Natural killer cell (primary cell): Measurements from ENCODE around the gene IL17D. TPM values are rescaled to one million over a fixed set of nuclear protein-coding genes. Genes with fewer than 3 reads are reported as not detected.
A peak's percentile ranks its signal among the peaks of the same experiment; 100 is the strongest.

ENCODE experiments used
- ATAC-seq, 3 donors: fragments of 150-1000 bp in 2 of 3; fragments of 200-7000 bp in 1 of 3; cut with Tn5 transposase; 1 replicate in 1 of 3; 2 replicates in 2 of 3; pipeline ENCODE4 v1.10.0; 2021; ENCODE audit warnings: mild to moderate bottlenecking in 2 of 3, moderate library complexity in 2 of 3
- DNase-seq, 2 donors: peaks; one replicate each; pipeline versions ENCODE4 v3.0.0 to v3.0.0-alpha.2; 2013 to 2021; ENCODE audit warnings: mixed read lengths in 1 of 2
- H3K27ac ChIP-seq: one replicate; pipeline ENCODE4 v1.5.1; 2013; ENCODE audit warnings: mild to moderate bottlenecking, low read length
- H3K27me3 ChIP-seq: one replicate; pipeline ENCODE4 v1.6.1; 2013; ENCODE audit warnings: low read length; ENCODE audit not compliant: control insufficient read depth, insufficient read depth
- H3K36me3 ChIP-seq: one replicate; pipeline ENCODE4 v1.6.1; 2013; ENCODE audit warnings: low read length; ENCODE audit not compliant: control insufficient read depth, insufficient read depth
- H3K4me1 ChIP-seq: one replicate; pipeline ENCODE4 v1.6.1; 2013; ENCODE audit warnings: low read length; ENCODE audit not compliant: control insufficient read depth, insufficient read depth
- H3K4me3 ChIP-seq: one replicate; pipeline ENCODE4 v1.5.1; 2013; ENCODE audit warnings: low read length
- H3K9me3 ChIP-seq: one replicate; pipeline ENCODE4 v1.6.1; 2013; ENCODE audit warnings: low read length; ENCODE audit not compliant: control insufficient read depth, insufficient read depth
- H3K27ac Mint-ChIP-seq, 2 donors: one replicate each; pipeline ENCODE4 v1.8.0; 2022; ENCODE audit warnings: mild to moderate bottlenecking in 2 of 2, mixed read lengths in 2 of 2, moderate library complexity in 1 of 2
- H3K27me3 Mint-ChIP-seq, 2 donors: one replicate each; pipeline ENCODE4 v1.8.0; 2022; ENCODE audit warnings: low read depth in 2 of 2, mixed read lengths in 2 of 2
- H3K36me3 Mint-ChIP-seq: one replicate; pipeline ENCODE4 v1.8.0; 2022; ENCODE audit warnings: mixed read lengths
- H3K4me1 Mint-ChIP-seq, 2 donors: one replicate each; pipeline ENCODE4 v1.8.0; 2022; ENCODE audit warnings: mixed read lengths in 2 of 2
- H3K4me3 Mint-ChIP-seq: one replicate; pipeline ENCODE4 v1.8.0; 2022; ENCODE audit warnings: mild to moderate bottlenecking, moderate library complexity, mixed read lengths
- H3K9me3 Mint-ChIP-seq, 2 donors: one replicate each; pipeline ENCODE4 v1.8.0; 2022; ENCODE audit warnings: mixed read lengths in 2 of 2
- WGBS: methylation state at CpG from one replicate; pipeline ENCODE4 v1.1.7; 2013; ENCODE audit warnings: missing lambda C conversion rate; ENCODE audit not compliant: insufficient coverage; 5-methylcytosine and 5-hydroxymethylcytosine counted together
- intact Hi-C: fragments of 100-400 bp; cut with micrococcal nuclease; formaldehyde crosslinking; loops from one replicate; pipeline ENCODE4 v1.14.2; 2022
- total RNA-seq, 4 donors: library from RNA; stranded (reverse); fragments of 120-200 nt in 1 of 4; gene quantifications; one replicate each; pipeline versions ENCODE4 v1.2.3 to v1.2.4, GENCODE V29; 2013 to 2022
- TF ChIP-seq, protein P1 (sequence below): fragments of 200-600 bp; IDR thresholded peaks from one replicate; pipeline ENCODE4 v1.8.0; 2022; ENCODE audit warnings: antibody characterized with exemption

Gene IL17D
- total RNA-seq, 3 donors from 2014 or later (not counting 1 experiment from before 2014, with no cell fraction given) = 0.14 to 0.33 (median 0.25) TPM

DNA sequence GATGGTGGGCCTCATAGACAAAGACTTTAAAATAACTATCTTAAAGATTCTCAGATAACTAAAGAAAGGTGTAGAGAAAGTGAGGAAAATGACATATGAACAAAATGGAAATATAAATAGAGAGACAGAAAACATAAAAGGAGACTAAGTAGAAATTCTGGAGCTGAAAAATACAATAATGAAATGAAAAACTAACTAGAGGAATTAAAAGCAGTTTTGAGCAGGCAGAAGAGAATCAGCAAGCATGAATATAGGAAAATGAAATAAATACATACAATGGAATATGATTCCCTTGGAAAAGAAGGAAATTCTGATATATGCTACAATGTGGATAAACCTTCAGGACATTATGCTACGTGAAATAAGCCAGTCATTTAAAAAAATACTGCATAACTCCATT lies 66.3 kb downstream of the IL17D start:
- no peak overlapping the region for H3K4me3 Mint-ChIP-seq
- H3K27ac Mint-ChIP-seq = peak overlapping the region in 1 of 2 donors; percentile 47
- peaks cover 8 to 10% of the 10 kb centered on the region in 2 donors for H3K9me3 Mint-ChIP-seq
- H3K4me1 Mint-ChIP-seq = peaks cover 20 to 36% of the 10 kb centered on the region in 2 donors
- TF ChIP-seq, protein P1, sequence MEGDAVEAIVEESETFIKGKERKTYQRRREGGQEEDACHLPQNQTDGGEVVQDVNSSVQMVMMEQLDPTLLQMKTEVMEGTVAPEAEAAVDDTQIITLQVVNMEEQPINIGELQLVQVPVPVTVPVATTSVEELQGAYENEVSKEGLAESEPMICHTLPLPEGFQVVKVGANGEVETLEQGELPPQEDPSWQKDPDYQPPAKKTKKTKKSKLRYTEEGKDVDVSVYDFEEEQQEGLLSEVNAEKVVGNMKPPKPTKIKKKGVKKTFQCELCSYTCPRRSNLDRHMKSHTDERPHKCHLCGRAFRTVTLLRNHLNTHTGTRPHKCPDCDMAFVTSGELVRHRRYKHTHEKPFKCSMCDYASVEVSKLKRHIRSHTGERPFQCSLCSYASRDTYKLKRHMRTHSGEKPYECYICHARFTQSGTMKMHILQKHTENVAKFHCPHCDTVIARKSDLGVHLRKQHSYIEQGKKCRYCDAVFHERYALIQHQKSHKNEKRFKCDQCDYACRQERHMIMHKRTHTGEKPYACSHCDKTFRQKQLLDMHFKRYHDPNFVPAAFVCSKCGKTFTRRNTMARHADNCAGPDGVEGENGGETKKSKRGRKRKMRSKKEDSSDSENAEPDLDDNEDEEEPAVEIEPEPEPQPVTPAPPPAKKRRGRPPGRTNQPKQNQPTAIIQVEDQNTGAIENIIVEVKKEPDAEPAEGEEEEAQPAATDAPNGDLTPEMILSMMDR = no peak
- H3K36me3 ChIP-seq = no peaks in the 10 kb centered on the region
- ATAC-seq = no peak
- H3K36me3 Mint-ChIP-seq = peaks cover 26% of the 10 kb centered on the region
- H3K27ac ChIP-seq = no peak overlapping the region
- no peak for DNase-seq
- no CpG with 5 or more reads among the region's 1 CpG for WGBS
- no peaks in the 10 kb centered on the region for H3K27me3 ChIP-seq
- H3K27me3 Mint-ChIP-seq = no peaks in the 10 kb centered on the region
- no peak overlapping the region for H3K4me3 ChIP-seq
- intact Hi-C loops = no loop called here
- H3K4me1 ChIP-seq = peaks cover 13% of the 10 kb centered on the region
- no peaks in the 10 kb centered on the region for H3K9me3 ChIP-seq

Other genes starting within 250 kb of the IL17D start
- 10 to 100 TPM; 13.4 to 15.8 (median 14.9) TPM for gene CRYL1, start 177.8 kb upstream of the IL17D start, total RNA-seq
- 10 to 100 TPM in 2 of 3 donors, 1 to 10 TPM in 1; 9.2 to 13.9 (median 13.9) TPM for gene IFT88, start 136.5 kb upstream of the IL17D start, total RNA-seq
- gene EEF1AKMT1, start 70.3 kb downstream of the IL17D start, total RNA-seq = 1 to 10 TPM; 3.8 to 5.1 (median 4.6) TPM
- gene XPO4, start 199.0 kb downstream of the IL17D start, total RNA-seq = 10 to 100 TPM; 11.7 to 19.8 (median 19.7) TPM